HCT116 (cell line): Measurements from ENCODE around the gene PLEKHA6. TPM values are rescaled to one million over a fixed set of nuclear protein-coding genes. Genes with fewer than 3 reads are reported as not detected.

Source experiments
- ATAC-seq: fragments of 200-7000 bp; cut with Tn5 transposase; 2 replicates; pipeline ENCODE4 v1.9.1; 2020; ENCODE audit warnings: mild to moderate bottlenecking, moderate library complexity
- BruUV-seq: library from RNA; stranded (reverse); fragments of 400-500 nt; replicated peaks from 2 replicates; lab custom pipeline; 2021; lab: Mats Ljungman, UMichigan
- CTCF ChIA-PET: fragments of 300-600 bp; sonication (Branson Sonifier 250); formaldehyde crosslinking; loops from one replicate; lab custom pipeline; 2021; ENCODE audit warnings: antibody characterized with exemption; lab: Charles Lee
- POLR2A ChIA-PET: fragments of 300-600, 350-600 bp; sonication (Branson Sonifier 250); formaldehyde crosslinking; loops from one replicate; lab custom pipeline; 2021; ENCODE audit warnings: antibody characterized with exemption; lab: Charles Lee
- RAD21 ChIA-PET, 2 experiments: fragments of 300-600 bp; sonication (Branson Sonifier 250); formaldehyde crosslinking; loops; one replicate each; lab custom pipeline; 2023; ENCODE audit warnings: low total read pairs in 2 of 2; ENCODE audit not compliant: uncharacterized antibody in 2 of 2, unreplicated experiment in 2 of 2, low non-redundant PET in 1 of 2; lab: Charles Lee
- DNase-seq: peaks from one replicate; pipeline ENCODE4 v3.0.0-alpha.2; 2010; ENCODE audit warnings: low read depth, low spot score
- H2AFZ ChIP-seq: fragments of 200-600 bp; shearing (Covaris generic), sonication (generic); 2 replicates; pipeline ENCODE4 v1.6.1; 2017; ENCODE audit warnings: low read depth, mixed run types, mixed read lengths, antibody characterized with exemption, low read length; ENCODE audit not compliant: poor library complexity, severe bottlenecking
- H3K27ac ChIP-seq: 2 replicates; pipeline ENCODE4 v1.5.1; 2012; ENCODE audit warnings: low read depth, low read length
- H3K27me3 ChIP-seq: fragments of 200-600 bp; sonication (generic); 2 replicates; pipeline ENCODE4 v1.6.1; 2016; ENCODE audit warnings: mixed run types, low read length, mixed read lengths; ENCODE audit not compliant: insufficient read depth
- H3K36me3 ChIP-seq, 2 experiments: fragments of 200-500 bp in 1 of 2; fragments of 200-600 bp in 1 of 2; sonication (Bioruptor generic) in 1 of 2; sonication (generic) in 1 of 2; 2 replicates each; pipeline versions ENCODE4 v1.5.1 to v1.6.1; 2014 to 2016; ENCODE audit warnings: low read length in 2 of 2, inconsistent platforms in 1 of 2, mixed read lengths in 1 of 2, mixed run types in 1 of 2; ENCODE audit not compliant: insufficient read depth in 2 of 2, control insufficient read depth in 1 of 2
- H3K4me1 ChIP-seq, 2 experiments: fragments of 200-600 bp in 1 of 2; sonication (generic) in 1 of 2; 2 replicates each; pipeline versions ENCODE4 v1.5.1 to v1.6.1; 2012 to 2017; ENCODE audit warnings: low read length in 2 of 2, inconsistent platforms in 1 of 2, mild to moderate bottlenecking in 1 of 2, mixed read lengths in 1 of 2, mixed run types in 1 of 2, moderate library complexity in 1 of 2; ENCODE audit not compliant: insufficient read depth in 2 of 2, control insufficient read depth in 1 of 2
- H3K4me2 ChIP-seq: fragments of 200-600 bp; sonication (generic); 2 replicates; pipeline ENCODE4 v1.6.1; 2017; ENCODE audit warnings: mixed run types, low read length, mixed read lengths
- H3K4me3 ChIP-seq, 2 experiments: fragments of 200-600 bp in 1 of 2; sonication (generic) in 1 of 2; replicated peaks in 1 of 2; 2 replicates each; pipeline ENCODE4 v1.5.1; 2011 to 2016; ENCODE audit warnings: low read length in 2 of 2, control low read depth in 1 of 2, low read depth in 1 of 2, mild to moderate bottlenecking in 1 of 2, mixed read lengths in 1 of 2, mixed run types in 1 of 2
- H3K79me2 ChIP-seq: fragments of 200-600 bp; sonication (generic); 2 replicates; pipeline ENCODE4 v1.6.1; 2017; ENCODE audit warnings: mild to moderate bottlenecking, mixed run types, low read length, moderate library complexity, mixed read lengths; ENCODE audit not compliant: insufficient read depth
- H3K9ac ChIP-seq: fragments of 200-600 bp; sonication (generic); 2 replicates; pipeline ENCODE4 v1.6.1; 2016; ENCODE audit warnings: low read length, mixed read lengths
- H3K9me2 ChIP-seq: fragments of 200-600 bp; sonication (generic), shearing (Covaris generic); 2 replicates; pipeline ENCODE4 v1.6.1; 2017; ENCODE audit warnings: mixed run types, mild to moderate bottlenecking, moderate library complexity; ENCODE audit not compliant: insufficient read depth
- H3K9me3 ChIP-seq, 2 experiments: fragments of 200-500 bp in 1 of 2; fragments of 200-600 bp in 1 of 2; sonication (Bioruptor generic) in 1 of 2; sonication (generic) in 1 of 2; 2 replicates each; pipeline ENCODE4 v1.6.1; 2014 to 2017; ENCODE audit warnings: low read length in 2 of 2, mixed read lengths in 2 of 2, inconsistent platforms in 1 of 2, low read depth in 1 of 2, mild to moderate bottlenecking in 1 of 2, mixed run types in 1 of 2, moderate library complexity in 1 of 2; ENCODE audit not compliant: control insufficient read depth in 1 of 2, insufficient read depth in 1 of 2
- H4K20me1 ChIP-seq: fragments of 200-600 bp; sonication (generic), shearing (Covaris generic); 2 replicates; pipeline ENCODE4 v1.6.1; 2017; ENCODE audit warnings: mixed run types, mild to moderate bottlenecking, moderate library complexity; ENCODE audit not compliant: insufficient read depth
- CEBPB ChIP-seq: IDR thresholded peaks from 2 replicates; pipeline ENCODE4 v1.6.1; 2012; ENCODE audit warnings: low read depth
- EGR1 ChIP-seq: IDR thresholded peaks from 2 replicates; pipeline ENCODE4 v1.6.1; 2012; ENCODE audit warnings: low read depth
- ELF1 ChIP-seq: IDR thresholded peaks from 2 replicates; pipeline ENCODE4 v1.6.1; 2012; ENCODE audit warnings: low read depth, borderline replicate concordance
- EZH2 ChIP-seq: fragments of 200-600 bp; sonication (generic); IDR thresholded peaks from 2 replicates; pipeline ENCODE4 v1.6.1; 2017; ENCODE audit warnings: antibody characterized with exemption, mixed run types
- FOSL1 ChIP-seq: IDR thresholded peaks from 2 replicates; pipeline ENCODE4 v1.6.1; 2012; ENCODE audit warnings: low read depth
- POLR2A ChIP-seq: IDR thresholded peaks from 2 replicates; pipeline ENCODE4 v1.7.0; 2011; ENCODE audit warnings: borderline replicate concordance; ENCODE audit not compliant: insufficient read depth, insufficient read length; ENCODE audit errors: extremely low read depth
- POLR2AphosphoS5 ChIP-seq: IDR thresholded peaks from 2 replicates; pipeline ENCODE4 v1.6.1; 2011; ENCODE audit warnings: mild to moderate bottlenecking, low read depth, low read length, moderate library complexity
- RAD21 ChIP-seq: IDR thresholded peaks from 2 replicates; pipeline ENCODE4 v1.6.1; 2012; ENCODE audit warnings: low read depth, mild to moderate bottlenecking
- REST ChIP-seq: IDR thresholded peaks from 2 replicates; pipeline ENCODE4 v1.6.1; 2012; ENCODE audit warnings: low read depth
- SIN3A ChIP-seq: IDR thresholded peaks from 2 replicates; pipeline ENCODE4 v1.6.1; 2012; ENCODE audit warnings: low read depth
- SP1 ChIP-seq: IDR thresholded peaks from 2 replicates; pipeline ENCODE4 v1.6.1; 2012; ENCODE audit warnings: low read depth
- SRF ChIP-seq: IDR thresholded peaks from 2 replicates; pipeline ENCODE4 v1.6.1; 2012; ENCODE audit warnings: low read depth
- TCF7L2 ChIP-seq: IDR thresholded peaks from 2 replicates; pipeline ENCODE4 v1.7.0; 2011; ENCODE audit warnings: borderline replicate concordance, inconsistent platforms; ENCODE audit not compliant: insufficient read depth, insufficient read length; ENCODE audit errors: extremely low read depth
- YY1 ChIP-seq: IDR thresholded peaks from 2 replicates; pipeline ENCODE4 v1.6.1; 2011; ENCODE audit warnings: low read length, low read depth, moderate library complexity, mild to moderate bottlenecking; ENCODE audit not compliant: insufficient replicate concordance; ENCODE audit errors: extremely low read depth
- ZBTB33 ChIP-seq: IDR thresholded peaks from 2 replicates; pipeline ENCODE4 v1.6.1; 2011; ENCODE audit warnings: mild to moderate bottlenecking, low read length, moderate library complexity; ENCODE audit not compliant: insufficient replicate concordance; ENCODE audit errors: extremely low read depth
- ZFX ChIP-seq: fragments of 450-650 bp; IDR thresholded peaks from 2 replicates; pipeline ENCODE4 v1.6.1; 2017
- ZNF274 ChIP-seq: fragments of 200-500 bp; sonication (Bioruptor generic); IDR thresholded peaks from 2 replicates; pipeline ENCODE4 v1.6.1; 2014; ENCODE audit warnings: mild to moderate bottlenecking, low read depth, low read length, inconsistent platforms
- intact Hi-C: fragments of 100-400 bp; cut with micrococcal nuclease; formaldehyde crosslinking; loops from 2 replicates; pipeline ENCODE4 v1.10.0; 2022
- total RNA-seq: library from RNA; stranded (reverse); gene quantifications from one replicate; pipeline ENCODE4 v1.2.1, GENCODE V29; 2021; ENCODE audit not compliant: unreplicated experiment
- TF ChIP-seq, protein P1 (sequence below): IDR thresholded peaks from 2 replicates; pipeline ENCODE4 v1.6.1; 2012

The PLEKHA6 gene
- total RNA-seq, 1 experiment from 2014 or later, result 13.1 TPM

GRCh38 chr1:204260601-204261197, 99.0 kb downstream of the PLEKHA6 start (continued):
- TF ChIP-seq REST, result no peak
- TF ChIP-seq YY1, result no peak
- no peak for TF ChIP-seq POLR2AphosphoS5

GRCh38 chr1:204259782-204260181, 99.9 kb downstream of the PLEKHA6 start:
- no TSS peak for BruUV-seq
- H3K27ac ChIP-seq, result no peak overlapping the region
- H3K4me2 ChIP-seq, result no peak overlapping the region
- POLR2A ChIA-PET, result no interaction called here
- CTCF ChIA-PET, result interaction anchor here (1.1 to 1.8 kb wide), 2 partner anchors 100 to 139 kb away, joined by 3 to 15 read pairs; no protein-coding TSS in a partner anchor
- no peak overlapping the region for H3K4me3 ChIP-seq
- H4K20me1 ChIP-seq, result no peaks in the 10 kb centered on the region
- no peaks in the 10 kb centered on the region; a peak in 1 of 4 replicates for H3K36me3 ChIP-seq
- TF ChIP-seq ZBTB33 (no peak), SP1 (no peak), EZH2 (no peak), TCF7L2 (no peak), ZFX (no peak), RAD21 (no peak), ZNF274 (no peak), SIN3A (no peak), FOSL1 (no peak), CEBPB (no peak), POLR2AphosphoS5 (no peak), POLR2A (no peak), EGR1 (no peak), ELF1 (no peak), SRF (no peak)
- TF ChIP-seq, protein P1, sequence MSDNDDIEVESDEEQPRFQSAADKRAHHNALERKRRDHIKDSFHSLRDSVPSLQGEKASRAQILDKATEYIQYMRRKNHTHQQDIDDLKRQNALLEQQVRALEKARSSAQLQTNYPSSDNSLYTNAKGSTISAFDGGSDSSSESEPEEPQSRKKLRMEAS, result no peak
- H3K27me3 ChIP-seq, result no peaks in the 10 kb centered on the region
- intact Hi-C loops, result loop anchor here (5.0 kb wide), 1 partner anchor 97 kb away; no protein-coding TSS in a partner anchor
- H3K4me1 ChIP-seq, result no peaks in the 10 kb centered on the region
- no peak overlapping the region for H2AFZ ChIP-seq
- no peaks in the 10 kb centered on the region for H3K79me2 ChIP-seq
- no peaks in the 10 kb centered on the region for H3K9me2 ChIP-seq
- no peak overlapping the region for H3K9ac ChIP-seq
- RAD21 ChIA-PET, result no interaction called here
- no peak for DNase-seq
- ATAC-seq, result no peak
- no peaks in the 10 kb centered on the region for H3K9me3 ChIP-seq
